H1 (cell line): ENCODE measurements around the gene RAB3GAP2. TPM values are rescaled to one million over a fixed set of nuclear protein-coding genes. Genes with fewer than 3 reads are reported as not detected.

Source experiments
- CTCF ChIA-PET: fragments of 300-600 bp; sonication (Branson Sonifier 250); formaldehyde crosslinking; loops from one replicate; lab custom pipeline; 2021; ENCODE audit not compliant: partially characterized antibody; lab: Charles Lee
- POLR2A ChIA-PET: fragments of 300-600 bp; sonication (Branson Sonifier 250); formaldehyde crosslinking; loops from one replicate; lab custom pipeline; 2021; ENCODE audit warnings: inconsistent platforms; ENCODE audit not compliant: partially characterized antibody; lab: Charles Lee
- DNase-seq, 2 experiments: peaks; one replicate each; pipeline versions ENCODE4 v3.0.0 to v3.0.0-alpha.2; 2010 to 2022; ENCODE audit warnings: low spot score in 2 of 2, low read depth in 1 of 2, mixed read lengths in 1 of 2
- FAIRE-seq: peaks from 2 replicates; lab custom pipeline; 2011; peaks lifted over from hg19 to GRCh38; lab: Jason Lieb, UNC
- H2AFZ ChIP-seq: 2 replicates; pipeline ENCODE4 v1.8.1; 2012; ENCODE audit warnings: low read length, inconsistent platforms
- H2AK5ac ChIP-seq: 2 replicates; pipeline ENCODE4 v1.6.1; 2013; ENCODE audit warnings: low read depth, low read length
- H2BK120ac ChIP-seq: replicated peaks from 2 replicates; pipeline ENCODE3; 2013; ENCODE audit warnings: low read depth, low read length, inconsistent platforms
- H2BK12ac ChIP-seq: 2 replicates; pipeline ENCODE4 v1.6.1; 2013; ENCODE audit warnings: low read depth, low read length
- H2BK15ac ChIP-seq: 2 replicates; pipeline ENCODE4 v1.6.1; 2013; ENCODE audit warnings: low read length
- H2BK20ac ChIP-seq: 2 replicates; pipeline ENCODE4 v1.6.1; 2013; ENCODE audit warnings: low read length
- H2BK5ac ChIP-seq: 2 replicates; pipeline ENCODE4 v1.6.1; 2013; ENCODE audit warnings: low read depth, low read length
- H3K14ac ChIP-seq: 2 replicates; pipeline ENCODE4 v1.6.1; 2013; ENCODE audit warnings: inconsistent platforms; ENCODE audit not compliant: insufficient read length
- H3K18ac ChIP-seq: 2 replicates; pipeline ENCODE4 v1.6.1; 2013; ENCODE audit warnings: low read length; ENCODE audit errors: extremely low read depth
- H3K23ac ChIP-seq: 2 replicates; pipeline ENCODE4 v1.6.1; 2013; ENCODE audit warnings: inconsistent platforms; ENCODE audit not compliant: insufficient read length
- H3K23me2 ChIP-seq: 2 replicates; pipeline ENCODE4 v1.6.1; 2013; ENCODE audit warnings: low read depth, low read length
- H3K27ac ChIP-seq: 2 replicates; pipeline ENCODE4 v1.6.1; 2011; ENCODE audit warnings: low read depth, low read length, inconsistent platforms
- H3K27me3 ChIP-seq, 4 experiments: replicated peaks in 1 of 4; 1 replicate in 1 of 4; 2 replicates in 3 of 4; pipeline versions ENCODE4 v1.6.1 to v1.8.1; 2011 to 2013; ENCODE audit warnings: low read length in 3 of 4, mild to moderate bottlenecking in 3 of 4, inconsistent platforms in 2 of 4, mixed read lengths in 2 of 4, moderate library complexity in 1 of 4; ENCODE audit not compliant: control insufficient read depth in 3 of 4, insufficient read depth in 3 of 4; ENCODE audit errors: extremely low read depth in 1 of 4
- H3K36me3 ChIP-seq, 4 experiments: 2 replicates each; pipeline versions ENCODE4 v1.6.1 to v1.8.1; 2011 to 2013; ENCODE audit warnings: mild to moderate bottlenecking in 4 of 4, low read length in 3 of 4, moderate library complexity in 2 of 4, control low read depth in 1 of 4, inconsistent platforms in 1 of 4; ENCODE audit not compliant: insufficient read depth in 4 of 4, control insufficient read depth in 2 of 4
- H3K4ac ChIP-seq: replicated peaks from 2 replicates; pipeline ENCODE3; 2013; ENCODE audit warnings: low read length, low read depth, mixed read lengths, inconsistent platforms; ENCODE audit not compliant: insufficient read length
- H3K4me1 ChIP-seq, 4 experiments: replicated peaks in 1 of 4; 1 replicate in 1 of 4; 2 replicates in 3 of 4; pipeline versions ENCODE4 v1.6.1 to v1.8.1; 2011 to 2013; ENCODE audit warnings: low read length in 3 of 4, inconsistent platforms in 2 of 4, mixed read lengths in 1 of 4; ENCODE audit not compliant: insufficient read depth in 4 of 4, control insufficient read depth in 3 of 4
- H3K4me2 ChIP-seq, 2 experiments: 2 replicates each; pipeline versions ENCODE4 v1.6.1 to v1.8.1; 2011 to 2013; ENCODE audit warnings: low read depth in 2 of 2, low read length in 2 of 2, control low read depth in 1 of 2, inconsistent platforms in 1 of 2, mild to moderate bottlenecking in 1 of 2; ENCODE audit not compliant: insufficient read depth in 1 of 2
- H3K4me3 ChIP-seq, 4 experiments: fragments of 200-600, 300-600 bp in 1 of 4; sonication (generic), shearing (Covaris generic), sonication (Bioruptor Twin) in 1 of 4; 2 replicates each; pipeline versions ENCODE4 v1.5.1 to v1.8.1; 2011 to 2016; ENCODE audit warnings: low read length in 4 of 4, low read depth in 3 of 4, control low read depth in 2 of 4, inconsistent platforms in 2 of 4, mild to moderate bottlenecking in 2 of 4, mixed read lengths in 1 of 4, moderate library complexity in 1 of 4; ENCODE audit not compliant: insufficient read depth in 2 of 4; ENCODE audit errors: extremely low read depth in 1 of 4
- H3K56ac ChIP-seq: replicated peaks from 2 replicates; pipeline ENCODE3; 2013; ENCODE audit warnings: low read depth, mild to moderate bottlenecking, mixed read lengths, low read length, inconsistent platforms; ENCODE audit not compliant: insufficient read length
- H3K79me1 ChIP-seq: 2 replicates; pipeline ENCODE4 v1.6.1; 2013; ENCODE audit warnings: low read depth, low read length, control low read depth
- H3K79me2 ChIP-seq, 2 experiments: 2 replicates each; pipeline versions ENCODE4 v1.6.1 to v1.8.1; 2012 to 2013; ENCODE audit warnings: low read length in 2 of 2, mild to moderate bottlenecking in 2 of 2, inconsistent platforms in 1 of 2; ENCODE audit not compliant: insufficient read depth in 2 of 2, control insufficient read depth in 1 of 2
- H3K9ac ChIP-seq, 4 experiments: replicated peaks in 1 of 4; 1 replicate in 1 of 4; 2 replicates in 3 of 4; pipeline versions ENCODE4 v1.6.1 to v1.8.1; 2011 to 2013; ENCODE audit warnings: low read depth in 3 of 4, low read length in 3 of 4, control low read depth in 2 of 4, mild to moderate bottlenecking in 2 of 4, moderate library complexity in 2 of 4, inconsistent platforms in 1 of 4; ENCODE audit errors: extremely low read depth in 1 of 4
- H3K9me3 ChIP-seq, 2 experiments: 2 replicates each; pipeline versions ENCODE4 v1.6.1 to v1.8.1; 2012 to 2013; ENCODE audit warnings: mild to moderate bottlenecking in 2 of 2, moderate library complexity in 2 of 2, control low read depth in 1 of 2, inconsistent platforms in 1 of 2, low read depth in 1 of 2, low read length in 1 of 2, mixed read lengths in 1 of 2; ENCODE audit not compliant: insufficient read depth in 2 of 2
- H4K20me1 ChIP-seq, 2 experiments: replicated peaks in 1 of 2; 2 replicates each; pipeline versions ENCODE3 to v1.8.1; 2011 to 2013; ENCODE audit warnings: inconsistent platforms in 2 of 2, low read length in 2 of 2, mild to moderate bottlenecking in 1 of 2; ENCODE audit not compliant: insufficient read depth in 2 of 2, control insufficient read depth in 1 of 2
- H4K5ac ChIP-seq: 2 replicates; pipeline ENCODE4 v1.6.1; 2013; ENCODE audit warnings: low read length, low read depth, mixed read lengths, inconsistent platforms; ENCODE audit not compliant: insufficient read length
- H4K8ac ChIP-seq: 2 replicates; pipeline ENCODE4 v1.8.0; 2013; ENCODE audit warnings: mild to moderate bottlenecking, moderate library complexity, low read length, inconsistent platforms; ENCODE audit not compliant: insufficient read depth; ENCODE audit errors: extremely low read depth
- H4K91ac ChIP-seq: replicated peaks from 2 replicates; pipeline ENCODE3; 2013; ENCODE audit warnings: low read length, mixed read lengths, inconsistent platforms; ENCODE audit not compliant: insufficient read length
- CHD1 ChIP-seq: IDR thresholded peaks from 2 replicates; pipeline ENCODE4 v1.6.1; 2012; ENCODE audit warnings: low read depth, low read length, improper control_type of control experiment
- CTCF ChIP-seq, 3 experiments: IDR thresholded peaks; 1 replicate in 2 of 3; 2 replicates in 1 of 3; pipeline versions ENCODE4 v1.5.1 to v1.6.1; 2011; ENCODE audit warnings: low read length in 3 of 3, mild to moderate bottlenecking in 3 of 3, inconsistent platforms in 2 of 3, low read depth in 1 of 3, moderate library complexity in 1 of 3; ENCODE audit not compliant: insufficient read depth in 1 of 3; ENCODE audit errors: control extremely low read depth in 1 of 3
- HDAC2 ChIP-seq, 2 experiments: fragments of 300-600 bp in 1 of 2; sonication (generic) in 1 of 2; IDR thresholded peaks; 2 replicates each; pipeline ENCODE4 v1.6.1; 2011 to 2012; ENCODE audit warnings: low read depth in 2 of 2, low read length in 2 of 2, mild to moderate bottlenecking in 2 of 2, moderate library complexity in 2 of 2, borderline replicate concordance in 1 of 2, inconsistent platforms in 1 of 2
- POU5F1 ChIP-seq: IDR thresholded peaks from 2 replicates; pipeline ENCODE4 v1.6.1; 2011; ENCODE audit warnings: low read depth, mild to moderate bottlenecking, low read length, moderate library complexity
- RFX5 ChIP-seq: IDR thresholded peaks from 2 replicates; pipeline ENCODE4 v1.6.1; 2011; ENCODE audit warnings: low read depth, low read length, improper control_type of control experiment, borderline replicate concordance
- SIN3A ChIP-seq, 2 experiments: IDR thresholded peaks in 1 of 2; conservative IDR thresholded peaks in 1 of 2; 2 replicates each; pipeline ENCODE4 v1.6.1; 2011 to 2012; ENCODE audit warnings: low read length in 2 of 2, improper control_type of control experiment in 1 of 2, low read depth in 1 of 2, mild to moderate bottlenecking in 1 of 2
- SRF ChIP-seq: IDR thresholded peaks from 2 replicates; pipeline ENCODE4 v1.6.1; 2011; ENCODE audit warnings: mild to moderate bottlenecking, low read depth, low read length, moderate library complexity
- SUZ12 ChIP-seq: fragments of 200-600 bp; sonication (generic); IDR thresholded peaks from 2 replicates; pipeline ENCODE4 v1.6.1; 2012; ENCODE audit warnings: mild to moderate bottlenecking, inconsistent platforms, low read length, moderate library complexity, mixed read lengths
- TCF12 ChIP-seq: IDR thresholded peaks from 2 replicates; pipeline ENCODE4 v1.6.1; 2011; ENCODE audit warnings: low read depth, mild to moderate bottlenecking, low read length
- polyA plus RNA-seq, 7 experiments: library from polyadenylated mRNA; depleted of rRNA in 3 of 7; stranded (reverse) in 5 of 7; unstranded in 2 of 7; fragments of >200 nt in 5 of 7; fragments of 200-250 nt in 2 of 7; gene quantifications; 1 replicate in 5 of 7; 2 replicates in 1 of 7; 4 replicates in 1 of 7; pipeline versions ENCODE4 v1.2.1 to v1.2.3, GENCODE V29; 2011 to 2013; ENCODE audit warnings: missing spikeins in 2 of 7, mixed read lengths in 2 of 7
- total RNA-seq: library from RNA; stranded (reverse); fragmentation: NEBNext Ultra II Directional; extraction: Animal tissue kit (Norgen Biotek cat#: 25700); gene quantifications from 2 replicates; pipeline ENCODE4 v1.2.1, GENCODE V29; 2021

The RAB3GAP2 gene
- total and polyA plus RNA-seq, 2 of the 8 experiments (the other 6 are each of a cell fraction or from before 2014, with no cell fraction given): 19.7 to 52.7 TPM

GRCh38 chr1:220207411-220207810, 64.8 kb downstream of the RAB3GAP2 start:
- no peak overlapping the region for H4K91ac ChIP-seq
- H2BK15ac ChIP-seq: no peak overlapping the region
- H2BK12ac ChIP-seq: no peak overlapping the region
- no peak overlapping the region for H2AFZ ChIP-seq
- FAIRE-seq (no peak), DNase-seq (no peak)
- no peaks in the 10 kb centered on the region for H3K79me2 ChIP-seq
- H3K56ac ChIP-seq: no peak overlapping the region
- no peak overlapping the region for H3K4me2 ChIP-seq
- H3K27me3 ChIP-seq: no peaks in the 10 kb centered on the region
- no peaks in the 10 kb centered on the region for H3K9me3 ChIP-seq
- H2BK120ac ChIP-seq: no peak overlapping the region
- no peak overlapping the region for H2BK5ac ChIP-seq
- no peak overlapping the region for H4K8ac ChIP-seq
- no peak overlapping the region for H3K18ac ChIP-seq
- H3K23ac ChIP-seq: no peak overlapping the region
- H3K4me1 ChIP-seq: no peaks in the 10 kb centered on the region
- H4K20me1 ChIP-seq: no peaks in the 10 kb centered on the region
- no peak overlapping the region for H3K9ac ChIP-seq
- peaks cover 0 to 42% (median 24%) of the 10 kb centered on the region in 4 experiments; a peak in 7 of 8 replicates for H3K36me3 ChIP-seq
- no peak overlapping the region for H4K5ac ChIP-seq
- no peaks in the 10 kb centered on the region for H3K23me2 ChIP-seq
- H3K14ac ChIP-seq: no peak overlapping the region
- no peaks in the 10 kb centered on the region for H3K79me1 ChIP-seq
- ChIA-PET POLR2A (no interaction called here), CTCF (interaction anchor here (1.0 to 2.7 kb wide), 4 partner anchors 11 to 526 kb away, joined by 3 to 9 read pairs (median 3); no protein-coding TSS in a partner anchor)
- H2BK20ac ChIP-seq: no peak overlapping the region
- H3K27ac ChIP-seq: no peak overlapping the region
- no peak overlapping the region for H3K4ac ChIP-seq
- no peak overlapping the region for H3K4me3 ChIP-seq
- no peak overlapping the region for H2AK5ac ChIP-seq
- TF ChIP-seq RFX5 (no peak), HDAC2 (IDR thresholded peaks at IDR 0.05; ENCODE audit: borderline replicate concordance in 1 of 2, low read depth in 2 of 2, low read length in 2 of 2) (no peak), POU5F1 (no peak), SIN3A (conservative IDR thresholded peaks at IDR 0.05 in 1 of 2, IDR thresholded peaks at IDR 0.05 in 1 of 2; ENCODE audit: low read depth in 1 of 2, low read length in 2 of 2) (no peak), CHD1 (no peak), CTCF (IDR thresholded peaks at IDR 0.05; ENCODE audit: control extremely low read depth in 1 of 3, insufficient read depth in 1 of 3, low read depth in 1 of 3, low read length in 3 of 3) (no peak), SRF (no peak), TCF12 (no peak), SUZ12 (no peak)
